ENCODE results near the gene ZDHHC23. TPM values are rescaled to one million over a fixed set of nuclear protein-coding genes. Genes with fewer than 3 reads are reported as not detected.

The ZDHHC23 gene, protein sequence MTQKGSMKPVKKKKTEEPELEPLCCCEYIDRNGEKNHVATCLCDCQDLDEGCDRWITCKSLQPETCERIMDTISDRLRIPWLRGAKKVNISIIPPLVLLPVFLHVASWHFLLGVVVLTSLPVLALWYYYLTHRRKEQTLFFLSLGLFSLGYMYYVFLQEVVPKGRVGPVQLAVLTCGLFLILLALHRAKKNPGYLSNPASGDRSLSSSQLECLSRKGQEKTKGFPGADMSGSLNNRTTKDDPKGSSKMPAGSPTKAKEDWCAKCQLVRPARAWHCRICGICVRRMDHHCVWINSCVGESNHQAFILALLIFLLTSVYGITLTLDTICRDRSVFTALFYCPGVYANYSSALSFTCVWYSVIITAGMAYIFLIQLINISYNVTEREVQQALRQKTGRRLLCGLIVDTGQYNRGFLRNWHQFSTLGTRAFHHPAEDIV
- 1 to 10 TPM; 1.4 to 7.6 (median 5.0) TPM for total RNA-seq

DNA sequence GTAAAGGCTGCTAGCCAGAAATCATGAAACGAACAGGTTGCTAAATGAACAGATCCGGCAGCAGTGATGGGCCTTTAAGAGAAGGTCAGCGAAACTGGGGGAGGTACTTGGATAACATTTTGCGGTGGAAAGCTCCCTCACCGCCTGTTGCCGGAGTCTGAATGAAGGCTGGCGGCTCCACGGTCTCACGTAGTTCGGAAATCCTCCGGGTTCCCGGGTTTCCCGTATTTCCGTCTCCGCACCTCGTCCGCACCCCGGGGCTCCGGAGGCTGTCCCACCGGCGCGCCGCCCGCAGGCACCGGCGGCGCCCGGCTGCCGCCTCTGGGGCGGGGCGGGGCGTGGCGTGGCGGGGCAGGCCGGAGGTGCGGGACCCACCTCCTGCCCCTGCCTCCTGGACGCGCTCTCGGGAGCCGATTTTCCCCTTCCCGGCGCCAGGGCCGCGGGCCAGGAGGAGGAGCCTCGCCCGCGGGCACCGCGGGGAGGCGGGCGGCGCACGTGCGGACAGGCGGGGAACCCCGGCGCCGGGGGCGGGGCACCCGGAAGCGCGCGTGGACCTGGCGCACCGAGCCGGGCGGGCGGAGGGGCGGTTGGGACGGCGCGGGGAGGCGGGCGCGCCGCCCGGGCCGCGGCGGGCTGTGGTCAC is at the start of gene ZDHHC23:
Gene ZDHHC23 (plus strand): TSS at position 642 of the 643 bp plus-strand sequence. CDS start 790 bp downstream, outside the sequence.
- WGBS, 2 donors: 1% methylated on average over 12 to 22 of the region's 80 CpGs
- TF ChIP-seq POLR2A (IDR thresholded peaks at IDR 0.05): peak in 1 of 4 donors; percentile 9
- TF ChIP-seq, protein P1, sequence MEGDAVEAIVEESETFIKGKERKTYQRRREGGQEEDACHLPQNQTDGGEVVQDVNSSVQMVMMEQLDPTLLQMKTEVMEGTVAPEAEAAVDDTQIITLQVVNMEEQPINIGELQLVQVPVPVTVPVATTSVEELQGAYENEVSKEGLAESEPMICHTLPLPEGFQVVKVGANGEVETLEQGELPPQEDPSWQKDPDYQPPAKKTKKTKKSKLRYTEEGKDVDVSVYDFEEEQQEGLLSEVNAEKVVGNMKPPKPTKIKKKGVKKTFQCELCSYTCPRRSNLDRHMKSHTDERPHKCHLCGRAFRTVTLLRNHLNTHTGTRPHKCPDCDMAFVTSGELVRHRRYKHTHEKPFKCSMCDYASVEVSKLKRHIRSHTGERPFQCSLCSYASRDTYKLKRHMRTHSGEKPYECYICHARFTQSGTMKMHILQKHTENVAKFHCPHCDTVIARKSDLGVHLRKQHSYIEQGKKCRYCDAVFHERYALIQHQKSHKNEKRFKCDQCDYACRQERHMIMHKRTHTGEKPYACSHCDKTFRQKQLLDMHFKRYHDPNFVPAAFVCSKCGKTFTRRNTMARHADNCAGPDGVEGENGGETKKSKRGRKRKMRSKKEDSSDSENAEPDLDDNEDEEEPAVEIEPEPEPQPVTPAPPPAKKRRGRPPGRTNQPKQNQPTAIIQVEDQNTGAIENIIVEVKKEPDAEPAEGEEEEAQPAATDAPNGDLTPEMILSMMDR (IDR thresholded peaks at IDR 0.05): no peak
- H3K4me3 ChIP-seq: peak within 1 kb of the TSS; percentile 70 to 90 (median 86)
- H3K36me3 ChIP-seq: peaks cover 0 to 18% (median 0%) of the 10 kb centered on the region in 3 donors
- DNase-seq: no peak
- intact Hi-C loops (cut with DNase I): no loop called here
- H3K27me3 ChIP-seq: no peaks in the 10 kb centered on the region
- H3K27ac ChIP-seq: peak within 1 kb of the TSS; percentile 58 to 78 (median 70)
- peaks cover 0 to 19% (median 2%) of the 10 kb centered on the region in 3 donors for H3K4me1 ChIP-seq
- no peaks in the 10 kb centered on the region for H3K9me3 ChIP-seq

DNA sequence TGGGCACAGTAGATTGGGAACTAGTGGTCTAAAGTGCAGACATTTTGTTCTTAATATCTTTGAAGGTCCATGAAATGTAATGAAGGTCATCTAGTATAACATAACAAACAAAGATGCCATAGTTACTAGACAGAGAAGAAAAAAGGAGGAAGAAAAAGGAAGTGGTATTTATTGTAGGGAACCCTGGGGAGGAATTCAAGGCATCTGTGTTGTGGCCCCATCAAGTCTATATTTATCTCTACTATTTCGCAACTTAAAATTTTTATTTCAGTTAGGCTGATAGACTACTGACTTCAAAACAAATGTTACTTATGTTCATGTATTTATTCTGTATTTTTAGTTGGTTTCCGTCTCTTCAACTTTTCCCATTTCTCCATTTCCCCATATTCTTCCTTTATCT is 48.9 kb upstream of the ZDHHC23 start:
- Histone ChIP-seq H3K9me3 (no peaks in the 10 kb centered on the region), H3K27ac (peak overlapping the region in 2 of 4 donors; percentile 2 to 87), H3K27me3 (no peaks in the 10 kb centered on the region), H3K4me3 (peak overlapping the region in 3 of 4 donors; percentile 41 to 48 (median 46)), H3K4me1 (peaks cover 0 to 24% (median 0%) of the 10 kb centered on the region in 3 donors), H3K36me3 (no peaks in the 10 kb centered on the region)
- DNase-seq: no peak
- no peak for TF ChIP-seq POLR2A (IDR thresholded peaks at IDR 0.05)
- TF ChIP-seq, protein P1 (IDR thresholded peaks at IDR 0.05): no peak
- intact Hi-C loops (cut with DNase I): no loop called here
- WGBS, 2 donors: 84 to 86% methylated on average over 2 of the region's 2 CpGs

DNA sequence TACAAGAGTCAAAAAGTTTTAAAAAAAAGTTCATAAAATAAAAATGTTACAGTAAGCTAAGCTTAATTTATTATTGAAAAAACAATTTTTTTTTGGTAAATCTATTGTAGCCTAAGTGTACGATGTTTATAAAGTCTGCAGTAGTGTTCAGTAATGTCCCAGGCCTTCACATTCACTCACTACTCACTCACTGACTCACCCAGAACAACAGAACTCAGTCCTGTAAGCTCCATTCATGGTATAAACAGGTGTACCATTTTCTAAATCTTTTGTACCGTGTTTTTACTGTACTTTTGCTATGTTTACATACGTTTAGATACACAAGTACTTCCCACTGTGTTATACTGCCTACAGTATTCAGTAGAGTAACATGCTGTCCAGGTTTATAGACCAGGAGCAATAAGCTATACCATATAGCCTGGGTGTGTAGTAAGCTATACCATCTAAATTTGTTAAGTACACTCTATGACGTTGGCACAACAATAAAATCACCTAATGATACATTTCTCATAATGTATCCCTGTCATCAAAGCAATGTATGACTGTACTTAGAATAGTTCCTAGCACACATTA is 41.2 kb upstream of the ZDHHC23 start:
- TF ChIP-seq, protein P1 (IDR thresholded peaks at IDR 0.05): no peak
- TF ChIP-seq POLR2A (IDR thresholded peaks at IDR 0.05): no peak
- no peak overlapping the region for H3K4me3 ChIP-seq
- no peaks in the 10 kb centered on the region for H3K4me1 ChIP-seq
- intact Hi-C loops (cut with DNase I): no loop called here
- no peaks in the 10 kb centered on the region for H3K9me3 ChIP-seq
- H3K27me3 ChIP-seq: no peaks in the 10 kb centered on the region
- DNase-seq: no peak
- WGBS, 2 donors: 82 to 88% methylated on average over 4 of the region's 4 CpGs
- H3K27ac ChIP-seq: no peak overlapping the region
- peaks cover 0 to 19% (median 0%) of the 10 kb centered on the region in 3 donors for H3K36me3 ChIP-seq

DNA sequence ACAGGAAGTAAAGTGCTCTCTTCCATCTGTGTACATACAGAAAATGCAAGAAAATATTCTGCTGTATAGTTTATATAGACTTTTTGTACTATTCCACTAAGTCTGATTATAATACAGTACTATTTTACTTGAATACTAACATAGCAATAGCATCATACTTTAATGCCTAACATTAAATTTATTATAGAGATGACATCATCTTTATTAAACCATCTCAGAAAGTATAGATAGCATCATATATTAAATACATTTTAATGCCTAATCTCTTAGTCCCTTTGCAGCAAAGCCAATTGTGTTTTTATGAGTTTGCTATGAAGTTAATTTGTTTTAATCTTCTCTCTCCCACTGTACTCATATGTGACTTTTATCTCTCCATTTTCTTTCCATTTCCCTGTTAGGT is 39.7 kb upstream of the ZDHHC23 start:
- no peak for DNase-seq

More for the DNA sequence above, 39.7 kb upstream of the ZDHHC23 start:
- no peak overlapping the region for H3K27ac ChIP-seq
- peaks cover 0 to 9% (median 0%) of the 10 kb centered on the region in 3 donors for H3K4me1 ChIP-seq
- no peaks in the 10 kb centered on the region for H3K27me3 ChIP-seq
- H3K9me3 ChIP-seq: no peaks in the 10 kb centered on the region
- intact Hi-C loops (cut with DNase I): no loop called here
- H3K4me3 ChIP-seq: no peak overlapping the region
- peaks cover 0 to 19% (median 0%) of the 10 kb centered on the region in 3 donors for H3K36me3 ChIP-seq
- TF ChIP-seq POLR2A (IDR thresholded peaks at IDR 0.05): no peak
- TF ChIP-seq, protein P1 (IDR thresholded peaks at IDR 0.05): no peak
